Stimulated activated naive CD8-positive, alpha-beta T cell treated with anti-CD3 and anti-CD28 coated beads, Interleukin-15, amount 100 ng/mL, for 72 hours (primary cell): ENCODE results near the gene TAGLN2.

Experiments used
- ATAC-seq: fragments of 150-1000 bp; cut with Tn5 transposase; 2 replicates; pipeline ENCODE4 v1.10.0; 2021; ENCODE audit warnings: mild to moderate bottlenecking, moderate library complexity
- DNase-seq, 2 donors: peaks; one replicate each; pipeline ENCODE4 v3.0.0; 2021 to 2022
- H3K27ac Mint-ChIP-seq, 2 donors: one replicate each; pipeline ENCODE4 v1.8.0; 2022; ENCODE audit warnings: mild to moderate bottlenecking in 2 of 2, mixed read lengths in 2 of 2, moderate library complexity in 2 of 2
- H3K27me3 Mint-ChIP-seq: one replicate; pipeline ENCODE4 v1.8.0; 2022; ENCODE audit warnings: mixed read lengths
- H3K4me1 Mint-ChIP-seq: one replicate; pipeline ENCODE4 v1.8.0; 2022; ENCODE audit warnings: mild to moderate bottlenecking, mixed read lengths
- H3K4me3 Mint-ChIP-seq, 2 donors: one replicate each; pipeline ENCODE4 v1.8.0; 2022; ENCODE audit warnings: mild to moderate bottlenecking in 2 of 2, mixed read lengths in 2 of 2, moderate library complexity in 1 of 2
- H3K9me3 Mint-ChIP-seq, 2 donors: one replicate each; pipeline ENCODE4 v1.8.0; 2022; ENCODE audit warnings: mixed read lengths in 2 of 2

TAGLN2 gene

DNA sequence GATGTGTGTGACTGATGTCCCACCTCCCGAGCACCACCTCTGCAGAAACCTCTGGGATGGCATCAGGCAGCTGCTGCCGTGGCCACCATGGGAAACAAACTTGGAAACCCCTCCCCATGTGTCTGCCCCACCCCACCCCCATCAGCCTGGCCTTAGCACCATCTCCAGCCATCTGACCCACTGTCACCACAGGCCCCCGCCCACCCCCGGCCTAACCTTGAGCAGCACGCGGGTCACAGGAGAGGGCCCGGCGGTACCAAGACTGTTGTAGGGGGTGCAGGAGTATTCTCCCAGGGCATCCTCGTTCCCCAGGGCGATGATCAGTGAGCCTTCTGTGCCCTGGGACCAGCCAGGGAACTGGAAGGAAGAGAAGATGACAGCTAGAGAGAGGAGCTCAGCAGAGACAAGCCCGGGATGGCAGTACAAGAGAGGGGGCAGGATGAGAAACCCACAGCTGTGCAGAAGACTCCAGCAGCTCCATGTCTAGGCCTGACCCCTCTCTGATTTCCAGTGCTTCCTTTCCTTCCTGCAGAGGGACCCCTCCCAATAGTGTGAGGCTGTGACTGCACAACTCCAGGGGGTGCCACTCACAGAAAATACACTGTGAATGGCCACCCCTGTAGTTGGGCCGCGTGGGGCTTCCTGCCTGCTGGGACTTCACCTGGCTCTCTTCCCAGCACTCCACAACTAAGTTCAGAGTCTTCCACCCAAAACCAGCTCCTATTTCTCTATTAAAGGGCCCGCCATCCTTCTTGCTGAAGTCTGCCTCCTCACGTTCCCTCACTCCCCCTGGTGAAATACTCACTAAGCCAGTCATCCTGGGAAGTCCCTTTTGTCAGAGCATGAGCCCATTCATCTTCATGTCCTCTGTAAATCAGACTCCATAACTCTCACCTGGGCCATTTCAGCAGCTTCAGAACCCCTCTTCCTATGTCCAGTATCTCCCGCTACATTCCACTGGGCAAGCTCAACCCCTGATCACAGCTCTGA is 7.3 kb upstream of the TAGLN2 start:
- Mint-ChIP-seq H3K4me3 (no peak overlapping the region), H3K9me3 (no peaks in the 10 kb centered on the region), H3K27me3 (no peaks in the 10 kb centered on the region), H3K27ac (peak overlapping the region in 1 of 2 donors; percentile 19), H3K4me1 (peaks cover 11% of the 10 kb centered on the region)
- DNase-seq = no peak
- ATAC-seq = no peak

DNA sequence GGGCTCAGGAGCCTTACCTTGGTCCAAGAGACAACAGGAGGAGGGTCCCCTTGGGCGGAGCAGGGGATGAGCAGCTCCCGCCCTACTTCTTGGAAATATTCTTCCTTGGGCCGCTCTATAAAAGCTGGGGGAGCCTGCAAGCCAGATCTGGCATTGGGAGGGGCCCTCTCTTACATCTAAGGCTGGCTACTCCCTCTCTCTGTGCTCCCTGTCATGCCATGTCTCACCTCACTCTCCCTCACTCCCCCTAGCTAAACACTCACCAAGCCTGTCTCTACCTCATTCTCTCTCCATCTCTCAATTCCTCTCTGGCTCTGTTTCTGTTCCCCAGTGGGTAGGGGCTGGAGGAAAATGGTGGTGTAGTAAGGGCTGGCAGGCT is 6.5 kb upstream of the TAGLN2 start:
- no peaks in the 10 kb centered on the region for H3K27me3 Mint-ChIP-seq
- peaks cover 16% of the 10 kb centered on the region for H3K4me1 Mint-ChIP-seq
- no peak overlapping the region for H3K27ac Mint-ChIP-seq
- H3K9me3 Mint-ChIP-seq = no peaks in the 10 kb centered on the region
- DNase-seq (no peak), ATAC-seq (no peak)
- H3K4me3 Mint-ChIP-seq = no peak overlapping the region

- Mint-ChIP-seq H3K4me3 (no peak overlapping the region), H3K27me3 (no peaks in the 10 kb centered on the region), H3K9me3 (no peaks in the 10 kb centered on the region), H3K27ac (peak overlapping the region in 1 of 2 donors; percentile 84), H3K4me1 (peaks cover 19% of the 10 kb centered on the region)
- ATAC-seq (no peak), DNase-seq (no peak)
Observed at GRCh38 chr1:159931101-159931794, 5.9 kb upstream of the TAGLN2 start.

DNA sequence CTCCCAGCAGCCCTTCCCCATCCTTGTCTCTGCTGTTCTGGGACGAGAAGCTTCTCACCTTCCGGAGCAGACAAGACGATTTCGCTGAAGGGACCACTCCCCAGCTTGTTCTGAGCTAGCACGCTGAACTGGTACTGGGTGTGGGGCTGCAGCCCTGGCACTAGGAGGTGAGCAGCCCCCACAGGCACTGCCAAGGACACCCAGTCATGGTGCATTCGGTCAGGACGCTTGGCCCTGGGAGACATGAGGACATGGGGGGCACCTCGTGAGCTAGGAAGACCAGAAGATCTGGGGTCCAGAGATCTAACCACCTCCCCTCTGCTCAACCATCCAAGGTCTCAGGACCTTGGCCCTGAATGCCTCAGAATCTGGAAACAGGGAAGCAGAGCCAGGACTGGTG is 5.3 kb upstream of the TAGLN2 start:
- no peak overlapping the region for H3K4me3 Mint-ChIP-seq
- ATAC-seq = no peak
- H3K9me3 Mint-ChIP-seq = no peaks in the 10 kb centered on the region
- no peak for DNase-seq
- no peaks in the 10 kb centered on the region for H3K27me3 Mint-ChIP-seq
- peaks cover 22% of the 10 kb centered on the region for H3K4me1 Mint-ChIP-seq
- peak overlapping the region in 1 of 2 donors; percentile 84 for H3K27ac Mint-ChIP-seq

DNA sequence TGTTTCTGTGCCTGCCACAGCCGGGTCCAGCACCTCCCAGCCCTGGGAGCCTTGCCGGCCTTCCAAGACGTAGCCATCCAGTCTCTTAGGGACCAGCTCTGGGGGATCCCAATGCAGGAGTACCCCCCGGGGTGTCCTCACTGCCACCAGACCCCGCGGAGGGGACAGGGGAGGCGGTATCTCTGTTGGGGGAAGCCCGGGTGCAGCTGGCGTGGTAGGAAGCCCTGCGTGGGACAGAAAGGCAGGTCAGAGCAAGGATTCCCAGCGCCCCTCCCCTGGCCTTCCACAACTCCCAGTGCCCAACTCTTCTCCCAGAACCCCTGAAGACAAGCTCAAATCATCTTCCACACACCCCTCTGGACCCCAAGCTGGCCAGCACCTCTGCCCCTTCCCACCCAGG is 4.9 kb upstream of the TAGLN2 start:
- no peak overlapping the region for H3K4me3 Mint-ChIP-seq
- H3K27me3 Mint-ChIP-seq = no peaks in the 10 kb centered on the region
- no peak for ATAC-seq
- DNase-seq = no peak
- peaks cover 26% of the 10 kb centered on the region for H3K4me1 Mint-ChIP-seq
- H3K9me3 Mint-ChIP-seq = no peaks in the 10 kb centered on the region
- H3K27ac Mint-ChIP-seq = no peak overlapping the region

DNA sequence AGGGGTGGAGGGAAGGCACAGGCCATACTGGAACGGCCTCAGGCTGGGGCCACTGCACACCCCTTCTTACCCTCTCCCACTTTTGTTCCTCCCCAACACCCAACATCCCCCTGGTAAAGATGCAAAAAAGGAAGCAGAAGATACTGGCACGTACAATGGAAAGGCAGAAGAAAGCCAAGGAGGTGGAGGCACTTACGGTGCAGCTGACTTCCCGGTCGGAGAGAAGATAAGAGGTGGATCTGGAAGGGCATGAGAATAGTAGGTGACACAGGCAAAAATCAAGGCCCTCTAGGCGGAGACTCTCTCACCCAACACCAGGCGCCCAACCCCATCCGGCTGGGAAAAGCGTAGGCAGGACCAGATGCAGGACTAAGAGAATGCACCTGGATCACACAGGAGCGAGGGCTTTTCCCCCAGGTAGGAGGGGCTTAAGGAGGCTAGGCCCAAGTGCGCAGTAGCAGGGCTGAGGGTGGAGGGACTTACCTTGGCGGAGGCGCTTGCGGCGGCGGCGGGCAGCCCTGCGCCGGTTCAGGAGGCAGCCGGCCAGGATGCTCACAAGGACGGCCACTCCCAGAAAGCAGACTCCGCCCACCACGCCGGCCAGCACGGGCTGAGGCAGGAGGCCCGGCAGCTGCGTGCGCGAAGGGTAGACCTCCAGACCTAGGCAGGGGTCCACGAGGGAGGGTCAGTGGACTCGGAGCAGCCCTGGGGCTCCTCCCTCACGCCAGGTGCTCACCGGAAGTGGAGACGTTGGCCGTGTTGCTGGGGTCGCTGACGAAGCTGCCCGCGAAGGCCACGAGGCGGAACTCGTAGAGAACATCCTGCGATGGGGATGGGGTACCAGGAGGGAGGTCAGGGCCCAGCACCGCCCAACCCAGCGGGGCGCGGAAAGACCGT is 4.1 kb upstream of the TAGLN2 start:
- H3K27me3 Mint-ChIP-seq = no peaks in the 10 kb centered on the region
- peaks cover 27% of the 10 kb centered on the region for H3K4me1 Mint-ChIP-seq
- ATAC-seq (no peak), DNase-seq (no peak)
- H3K4me3 Mint-ChIP-seq = peak overlapping the region in 1 of 2 donors; percentile 4
- no peak overlapping the region for H3K27ac Mint-ChIP-seq
- H3K9me3 Mint-ChIP-seq = no peaks in the 10 kb centered on the region

DNA sequence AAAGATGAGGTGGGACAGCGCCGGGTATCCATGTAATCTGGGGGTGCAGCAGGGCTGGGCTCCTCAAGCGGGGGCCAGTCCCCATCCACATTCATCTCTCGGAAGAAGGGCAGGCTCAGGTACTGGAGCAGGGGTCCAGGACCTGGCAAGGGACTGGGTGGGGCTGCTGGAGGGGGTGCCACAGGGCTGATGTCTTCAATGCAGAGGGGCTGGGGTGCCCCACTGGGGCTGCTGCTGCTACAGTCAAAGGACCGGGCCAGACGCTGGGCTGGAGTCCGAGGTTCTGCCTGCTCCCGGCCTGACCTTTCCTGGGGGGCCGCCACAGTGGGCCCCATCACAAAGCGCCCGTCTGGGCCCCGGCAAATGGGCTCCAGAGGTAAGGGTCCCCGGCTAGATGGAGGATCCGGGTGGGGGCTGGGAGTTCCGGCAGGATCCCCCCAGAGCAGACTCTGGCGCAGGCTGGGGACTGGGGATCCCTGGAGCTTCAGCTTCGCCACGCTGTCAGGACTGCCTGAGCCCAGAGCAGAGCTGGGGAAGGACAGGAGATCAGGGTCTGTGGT is 3.3 kb upstream of the TAGLN2 start:
- Mint-ChIP-seq H3K4me1 (peaks cover 32% of the 10 kb centered on the region), H3K27me3 (no peaks in the 10 kb centered on the region), H3K4me3 (no peak overlapping the region), H3K9me3 (no peaks in the 10 kb centered on the region), H3K27ac (no peak overlapping the region)
- DNase-seq (no peak), ATAC-seq (no peak)

DNA sequence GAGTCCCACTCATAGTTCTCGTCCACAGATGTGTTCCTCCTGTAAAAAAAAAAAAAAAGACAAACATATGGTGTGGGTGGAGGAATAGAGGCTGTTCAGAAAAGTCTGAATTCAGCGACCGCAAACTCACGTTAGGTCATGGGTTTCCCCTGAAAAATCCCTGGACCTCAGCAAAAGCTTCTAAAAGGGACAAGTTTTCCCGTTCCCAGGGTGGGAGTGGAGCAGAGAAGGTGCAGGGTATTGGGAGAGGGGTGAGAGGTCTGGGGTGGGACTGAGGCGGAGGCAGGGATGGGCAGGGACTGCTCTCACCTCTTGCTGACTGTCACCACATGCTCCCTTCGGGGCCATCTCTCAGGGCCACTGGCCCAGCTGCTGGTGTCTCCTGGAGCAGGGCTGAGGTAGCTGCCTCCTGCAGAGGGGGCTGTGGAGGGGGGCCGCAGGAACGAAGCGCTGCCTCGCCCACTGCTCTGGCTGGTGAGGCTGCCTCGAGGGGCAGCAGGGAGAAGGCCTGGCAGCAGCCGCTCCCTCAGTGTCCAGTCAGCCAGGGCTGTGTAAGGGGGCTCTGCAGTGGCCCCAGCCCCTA is 2.6 kb upstream of the TAGLN2 start:
- H3K4me1 Mint-ChIP-seq = peaks cover 36% of the 10 kb centered on the region
- no peak overlapping the region for H3K27ac Mint-ChIP-seq
- H3K27me3 Mint-ChIP-seq = no peaks in the 10 kb centered on the region
- ATAC-seq (no peak), DNase-seq (no peak)
- H3K4me3 Mint-ChIP-seq = no peak overlapping the region
- H3K9me3 Mint-ChIP-seq = no peaks in the 10 kb centered on the region

- no peak for ATAC-seq
- Mint-ChIP-seq H3K4me3 (no peak overlapping the region), H3K27me3 (no peaks in the 10 kb centered on the region), H3K9me3 (no peaks in the 10 kb centered on the region), H3K4me1 (peaks cover 39% of the 10 kb centered on the region), H3K27ac (no peak overlapping the region)
- no peak for DNase-seq
Observed at GRCh38 chr1:159927211-159927848, 2.0 kb upstream of the TAGLN2 start.

GRCh38 chr1:159925719-159926078 is 392 bp upstream of the TAGLN2 start:
- Mint-ChIP-seq H3K9me3 (no peaks in the 10 kb centered on the region), H3K27me3 (no peaks in the 10 kb centered on the region), H3K27ac (peak overlapping the region; percentile 98 to 100), H3K4me1 (peaks cover 55% of the 10 kb centered on the region), H3K4me3 (peak overlapping the region; percentile 91 to 97)
- peak; percentile 15 for ATAC-seq
- DNase-seq = no peak

- DNase-seq (peak; percentile 79 to 88), ATAC-seq (peak; percentile 65)
- Mint-ChIP-seq H3K27me3 (no peaks in the 10 kb centered on the region), H3K9me3 (no peaks in the 10 kb centered on the region), H3K27ac (peak overlapping the region; percentile 98 to 100), H3K4me3 (peak overlapping the region; percentile 91 to 97), H3K4me1 (peaks cover 70% of the 10 kb centered on the region)
Observed at GRCh38 chr1:159924025-159924790, 1.1 kb downstream of the TAGLN2 start.

- Mint-ChIP-seq H3K27me3 (no peaks in the 10 kb centered on the region), H3K27ac (peak overlapping the region; percentile 98 to 100), H3K4me1 (peaks cover 78% of the 10 kb centered on the region), H3K9me3 (no peaks in the 10 kb centered on the region), H3K4me3 (peak overlapping the region; percentile 91 to 97)
- DNase-seq (peak; percentile 86 to 96), ATAC-seq (peak; percentile 63)
Observed at GRCh38 chr1:159923203-159924024, 1.9 kb downstream of the TAGLN2 start.

- no peak for ATAC-seq
- Mint-ChIP-seq H3K9me3 (no peaks in the 10 kb centered on the region), H3K27ac (peak overlapping the region; percentile 98 to 100), H3K27me3 (no peaks in the 10 kb centered on the region), H3K4me3 (peak overlapping the region; percentile 91 to 97), H3K4me1 (peaks cover 86% of the 10 kb centered on the region)
- peak in 1 of 2 donors; percentile 23 for DNase-seq
Observed at GRCh38 chr1:159922511-159923202, 2.6 kb downstream of the TAGLN2 start.
